ENCODE results near the gene LONP2. TPM values are rescaled to one million over a fixed set of nuclear protein-coding genes. Genes with fewer than 3 reads are reported as not detected.

The LONP2 gene
- total and polyA plus RNA-seq, 9 of the 15 experiments (the other 6 are each of a cell fraction or from before 2014, with no cell fraction given): 8.1 to 41.2 (median 25.6) TPM

- POLR2A ChIA-PET: interaction anchor here (0.7 to 1.1 kb wide), 2 partner anchors 11 to 21 kb away, joined by 3 read pairs; no protein-coding TSS in a partner anchor
- Histone ChIP-seq H3K4me3 (no peak overlapping the region), H3K4me1 (replicated peaks in 1 of 2; ENCODE audit: control insufficient read depth in 2 of 2, insufficient read depth in 2 of 2, low read length in 2 of 2) (peaks cover 0 to 5% of the 10 kb centered on the region in 2 experiments; a peak in 2 of 5 replicates), H3K9me1 (ENCODE audit: control insufficient read depth, insufficient read depth, low read length) (peaks cover 3% of the 10 kb centered on the region), H3K9me3 (replicated peaks; ENCODE audit: control insufficient read depth, insufficient read depth, low read depth, low read length) (no peaks in the 10 kb centered on the region), H3K36me3 (ENCODE audit: control insufficient read depth, insufficient read depth, low read length) (no peaks in the 10 kb centered on the region), H3K9ac (ENCODE audit: insufficient read depth in 1 of 2, low read depth in 2 of 2, low read length in 2 of 2) (no peak overlapping the region), H3K79me2 (ENCODE audit: control insufficient read depth, insufficient read depth, low read length) (no peaks in the 10 kb centered on the region), H3K27me3 (ENCODE audit: control insufficient read depth in 2 of 2, insufficient read depth in 2 of 2, low read length in 2 of 2) (peaks cover 28 to 64% of the 10 kb centered on the region in 2 experiments), H3K27ac (ENCODE audit: extremely low read depth, low read depth, low read length) (no peak overlapping the region), H3K4me2 (ENCODE audit: insufficient read depth, low read length) (no peak overlapping the region), H4K20me1 (replicated peaks; ENCODE audit: control insufficient read depth, insufficient read depth, low read length) (peaks cover 4% of the 10 kb centered on the region; the same call in 1 of the 2 replicates), H2AFZ (ENCODE audit: low read depth, low read length) (no peak overlapping the region)
- intact Hi-C loops (cut with micrococcal nuclease) (no loop called here), in situ Hi-C loops (cut with MboI) (no loop called here)
- FAIRE-seq: no peak
- WGBS (ENCODE audit: insufficient coverage, low coverage, missing lambda C conversion rate): 1% methylated on average over 6 of the region's 6 CpGs
- BruUV-seq (replicated peaks): no TSS peak
- no peak for ATAC-seq
- CTCF ChIA-PET (ENCODE audit: low intra/inter-chr PET ratio): no interaction called here
- no peak for DNase-seq (ENCODE audit: extremely low read depth in 1 of 4, low spot score in 3 of 4)
- TF ChIP-seq TAF15 (IDR thresholded peaks at IDR 0.05; ENCODE audit: low read depth, low read length): no peak
- TF ChIP-seq MYNN (IDR thresholded peaks at IDR 0.05): no peak
- TF ChIP-seq MYNN (CRISPR knock-in tag; IDR thresholded peaks at IDR 0.05): no peak
- TF ChIP-seq TCF3 (CRISPR knock-in tag; IDR thresholded peaks at IDR 0.05): no peak
- TF ChIP-seq HOMEZ (CRISPR knock-in tag; IDR thresholded peaks at IDR 0.05): no peak
- TF ChIP-seq HMGN3 (IDR thresholded peaks at IDR 0.05; ENCODE audit: borderline replicate concordance, extremely low read depth, insufficient read length, low read depth, low read length): no peak
- no peak for TF ChIP-seq ZNF146 (CRISPR knock-in tag; IDR thresholded peaks at IDR 0.05; ENCODE audit: unreplicated experiment)
- TF ChIP-seq KLF13 (tag; IDR thresholded peaks at IDR 0.05; ENCODE audit: borderline replicate concordance, low read depth): no peak
- TF ChIP-seq SIN3B (IDR thresholded peaks at IDR 0.05; ENCODE audit: low read depth): no peak
- no peak for TF ChIP-seq PHF20 (IDR thresholded peaks at IDR 0.05; ENCODE audit: partially characterized antibody)
- no peak for TF ChIP-seq ZNF780A (CRISPR knock-in tag; IDR thresholded peaks at IDR 0.05)
- TF ChIP-seq THAP12 (CRISPR knock-in tag; IDR thresholded peaks at IDR 0.05): no peak
- TF ChIP-seq DMBX1 (CRISPR knock-in tag; IDR thresholded peaks at IDR 0.05; ENCODE audit: borderline replicate concordance): no peak
- no peak for TF ChIP-seq CREBBP (IDR thresholded peaks at IDR 0.05; ENCODE audit: low read depth, low read length)
- no peak for TF ChIP-seq ZC3H11A (IDR thresholded peaks at IDR 0.05; ENCODE audit: low read depth, low read length)
- TF ChIP-seq PTBP1 (IDR thresholded peaks at IDR 0.05; ENCODE audit: low read depth, low read length): no peak
- TF ChIP-seq, protein P1, sequence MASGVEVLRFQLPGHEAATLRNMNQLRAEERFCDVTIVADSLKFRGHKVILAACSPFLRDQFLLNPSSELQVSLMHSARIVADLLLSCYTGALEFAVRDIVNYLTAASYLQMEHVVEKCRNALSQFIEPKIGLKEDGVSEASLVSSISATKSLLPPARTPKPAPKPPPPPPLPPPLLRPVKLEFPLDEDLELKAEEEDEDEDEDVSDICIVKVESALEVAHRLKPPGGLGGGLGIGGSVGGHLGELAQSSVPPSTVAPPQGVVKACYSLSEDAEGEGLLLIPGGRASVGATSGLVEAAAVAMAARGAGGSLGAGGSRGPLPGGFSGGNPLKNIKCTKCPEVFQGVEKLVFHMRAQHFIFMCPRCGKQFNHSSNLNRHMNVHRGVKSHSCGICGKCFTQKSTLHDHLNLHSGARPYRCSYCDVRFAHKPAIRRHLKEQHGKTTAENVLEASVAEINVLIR (CRISPR knock-in tag; IDR thresholded peaks at IDR 0.05): no peak
- no peak for TF ChIP-seq BRF1 (IDR thresholded peaks at IDR 0.05; ENCODE audit: borderline replicate concordance, extremely low read depth, insufficient read length)
- TF ChIP-seq RBM25 (IDR thresholded peaks at IDR 0.05; ENCODE audit: low read depth, low read length, severe bottlenecking): no peak
Measured at GRCh38 chr16:48204825-48205151, 39.3 kb upstream of the LONP2 start.
